ACHN (cell line): ENCODE data around the gene PLPP3.

Experiments used
- DNase-seq: peaks from one replicate; pipeline ENCODE4 v3.0.0-alpha.2; 2015
- in situ Hi-C: cut with HindIII; loops from 2 replicates; pipeline ENCODE4 v1.10.0; 2017; ENCODE audit warnings: low sequenced_read_pairs, low pct_ligation_motif_present, low pct_unique_long_range_greater_than_20kb

PLPP3 gene

DNA sequence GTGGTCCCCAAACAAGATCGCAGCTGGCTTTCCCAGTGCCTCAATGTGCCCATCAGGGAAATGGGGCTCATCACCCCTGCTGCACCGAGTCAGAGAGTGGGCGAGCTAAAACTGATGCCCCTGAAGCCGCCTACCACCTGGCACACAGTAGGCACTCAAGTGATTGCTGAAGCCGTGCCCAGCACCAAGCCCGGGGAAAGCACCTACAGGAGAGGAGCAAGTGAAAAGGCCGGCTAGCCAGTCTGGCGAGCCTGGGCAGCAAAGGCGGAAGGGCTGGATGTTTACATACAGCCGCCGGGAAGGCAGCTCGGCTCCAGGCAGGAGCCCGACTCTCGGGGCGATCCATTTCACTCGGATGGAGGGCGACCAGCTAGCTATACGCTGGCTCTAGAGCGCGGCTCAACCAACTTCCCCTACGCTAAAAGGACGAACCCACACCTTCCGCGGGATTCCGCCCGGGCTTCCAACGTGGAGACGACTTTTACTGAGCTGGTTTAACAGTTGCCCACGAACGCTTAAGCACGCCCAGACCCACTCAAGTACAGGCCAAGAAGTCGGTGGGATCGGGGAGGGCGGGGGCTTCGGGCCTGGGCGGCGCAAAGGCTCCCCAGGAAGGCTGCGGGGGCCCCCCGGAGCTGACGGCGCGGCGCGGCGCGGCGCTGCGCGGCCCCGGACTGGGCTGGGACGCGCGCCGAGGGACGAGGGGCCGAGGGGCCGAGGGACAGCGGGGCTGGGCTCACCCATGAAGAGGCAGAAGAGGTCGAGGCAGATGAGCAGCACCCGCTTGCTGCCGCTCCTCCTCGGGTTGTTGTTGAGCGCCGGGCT is 1.0 kb downstream of the PLPP3 start:
- DNase-seq: peak; percentile 30
- in situ Hi-C loops: no loop called here

DNA sequence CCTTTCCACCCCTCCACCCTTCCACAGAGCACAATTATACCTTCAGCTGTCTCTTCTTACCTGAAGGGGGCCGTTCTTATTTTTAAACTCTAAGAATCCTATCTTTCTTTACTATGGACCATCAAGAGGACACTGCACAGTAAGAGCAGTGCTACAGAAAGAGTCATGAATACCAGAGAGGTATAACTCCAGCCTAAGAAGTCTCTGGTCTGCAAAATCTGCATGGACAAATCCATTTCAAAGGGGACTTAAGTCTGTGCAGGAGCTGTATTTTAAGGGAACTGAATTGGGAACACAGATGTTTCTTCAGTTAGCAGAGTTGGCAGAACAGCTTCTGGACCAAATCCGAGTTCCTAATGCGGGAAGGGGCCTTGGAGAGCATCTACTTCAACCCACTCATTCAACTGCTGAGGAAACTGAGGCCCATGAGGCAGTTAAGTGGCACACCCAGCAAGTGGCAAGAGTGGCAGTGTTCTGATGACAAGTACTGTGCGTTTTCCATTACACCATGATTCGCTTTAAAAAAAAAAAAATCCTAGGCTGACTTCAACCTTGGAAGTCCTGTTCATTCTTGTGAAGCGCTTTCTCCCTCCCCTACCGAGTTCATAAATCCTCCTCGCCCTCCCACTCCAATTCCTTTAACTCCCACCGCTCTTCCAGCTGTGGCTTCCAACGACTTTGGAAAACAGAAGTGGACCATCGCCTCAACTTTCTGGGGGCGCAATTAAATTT is 1.8 kb downstream of the PLPP3 start:
- DNase-seq: no peak

DNA sequence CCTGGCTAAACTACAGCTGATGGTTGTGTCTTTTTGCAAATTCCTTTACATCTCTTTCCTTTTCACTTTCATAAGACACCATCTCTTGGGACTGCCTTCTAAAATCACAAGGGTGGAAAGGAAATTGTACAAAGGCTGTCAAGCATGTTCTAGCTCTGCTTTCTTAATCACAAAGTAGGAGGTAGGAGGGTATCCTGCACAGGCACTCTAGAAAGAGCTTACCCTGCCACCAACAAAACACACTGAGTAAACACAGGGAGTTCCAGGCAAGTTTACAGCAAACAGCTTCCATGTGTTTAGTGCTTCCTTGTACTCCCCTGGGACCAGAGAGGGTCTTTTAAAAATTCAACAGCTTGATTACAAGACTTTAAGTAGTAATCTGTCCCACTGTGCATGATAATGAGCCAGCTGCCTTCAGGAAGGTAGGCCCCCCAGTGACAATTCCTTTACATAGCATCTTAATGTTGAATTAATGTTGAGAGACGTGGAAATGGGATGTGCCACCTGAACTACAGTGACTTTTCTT is 2.4 kb downstream of the PLPP3 start:
- in situ Hi-C loops: no loop called here
- DNase-seq: no peak

More for the DNA sequence above, 1.8 kb downstream of the PLPP3 start:
- in situ Hi-C loops: no loop called here

DNA sequence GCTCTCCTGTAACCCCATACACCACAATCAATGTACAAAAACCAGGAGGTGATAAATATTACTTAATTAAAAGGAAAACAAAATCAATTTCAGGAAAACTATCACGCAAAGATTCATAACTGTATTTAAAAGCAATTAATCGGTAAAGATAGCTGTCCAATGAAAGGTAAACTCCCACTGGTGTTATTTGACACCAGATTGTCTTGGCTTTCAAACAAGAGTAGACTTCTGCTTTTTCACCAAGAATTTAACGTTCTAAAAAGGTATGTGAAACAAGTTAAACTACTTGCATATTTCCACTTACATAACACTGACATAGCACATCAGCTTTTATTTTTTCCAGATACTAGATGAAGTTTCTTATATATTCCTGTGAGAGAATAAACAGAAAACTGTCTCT is 3.5 kb downstream of the PLPP3 start:
- no peak for DNase-seq
- in situ Hi-C loops: no loop called here

DNA sequence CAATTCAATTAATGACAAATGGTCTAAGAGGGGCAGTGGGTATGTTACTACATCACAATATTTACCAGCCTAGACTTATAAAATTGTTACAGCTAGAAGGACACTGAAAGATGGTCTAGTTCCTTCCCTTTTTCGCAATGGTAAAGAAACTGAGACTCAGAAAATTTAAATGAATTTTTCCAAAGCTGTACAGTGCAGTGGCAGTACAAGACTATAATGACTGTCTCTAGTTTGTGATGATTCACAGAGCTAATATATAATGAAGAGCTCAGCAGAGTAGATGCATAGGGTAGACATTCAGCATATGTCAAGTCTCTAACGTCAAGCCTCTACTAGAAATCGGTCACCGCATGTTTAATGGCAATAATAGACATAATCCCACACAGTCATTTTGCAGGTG is 4.6 kb downstream of the PLPP3 start:
- in situ Hi-C loops: no loop called here

DNA sequence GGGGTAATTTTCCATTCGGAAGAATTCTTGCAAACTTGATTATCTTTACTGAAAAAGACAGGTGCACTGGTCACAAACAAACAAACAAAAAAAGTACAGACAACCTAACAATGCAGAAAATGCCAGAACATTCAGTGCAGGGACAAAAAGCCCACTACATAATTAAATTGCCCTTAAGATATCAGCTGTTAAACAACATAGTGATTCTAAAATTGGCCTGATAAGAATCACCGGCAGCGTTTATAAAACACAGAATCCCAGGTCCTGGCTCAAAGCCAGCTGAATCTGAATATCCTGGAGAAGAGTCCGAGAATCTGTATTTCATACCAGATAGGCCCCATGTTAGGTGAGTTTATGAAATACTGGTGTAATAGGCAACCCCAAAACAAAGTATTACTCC is 6.1 kb downstream of the PLPP3 start:
- no peak for DNase-seq
- in situ Hi-C loops: no loop called here

More for the DNA sequence above, 4.6 kb downstream of the PLPP3 start:
- no peak for DNase-seq

DNA sequence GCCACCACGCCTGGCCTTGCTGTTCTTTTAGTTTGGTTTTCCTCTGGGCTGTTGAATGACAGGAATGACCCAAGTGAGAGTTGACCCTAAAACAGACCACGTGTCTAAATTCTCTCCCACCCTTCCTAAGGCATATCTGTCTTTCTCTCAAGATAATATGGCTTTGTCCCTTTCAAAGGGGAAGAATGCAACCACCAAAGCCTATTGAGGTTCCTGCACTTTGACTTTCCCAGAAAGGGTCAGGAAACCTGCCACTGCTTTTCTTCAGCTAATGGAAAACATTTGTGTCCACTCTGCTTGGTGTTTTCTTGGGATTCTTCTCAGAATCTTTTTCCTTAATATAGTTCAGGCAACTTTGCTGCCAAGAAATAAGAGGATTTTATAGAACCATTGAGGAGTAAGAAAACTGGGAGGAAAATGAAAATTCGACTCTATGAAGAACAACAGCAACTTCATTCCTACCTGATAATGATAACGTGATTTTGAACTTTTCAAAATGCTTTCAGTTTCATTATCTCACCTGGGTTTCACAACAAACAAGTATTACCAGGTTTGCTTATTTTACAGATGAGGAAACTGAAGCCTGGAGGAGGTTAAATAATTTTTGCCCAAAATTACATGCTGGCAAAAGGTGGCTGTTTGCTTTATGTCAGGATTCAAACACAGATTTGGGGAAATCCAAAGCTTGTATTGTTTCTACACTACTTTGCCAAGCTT is 6.9 kb downstream of the PLPP3 start:
- no peak for DNase-seq
- in situ Hi-C loops: no loop called here

DNA sequence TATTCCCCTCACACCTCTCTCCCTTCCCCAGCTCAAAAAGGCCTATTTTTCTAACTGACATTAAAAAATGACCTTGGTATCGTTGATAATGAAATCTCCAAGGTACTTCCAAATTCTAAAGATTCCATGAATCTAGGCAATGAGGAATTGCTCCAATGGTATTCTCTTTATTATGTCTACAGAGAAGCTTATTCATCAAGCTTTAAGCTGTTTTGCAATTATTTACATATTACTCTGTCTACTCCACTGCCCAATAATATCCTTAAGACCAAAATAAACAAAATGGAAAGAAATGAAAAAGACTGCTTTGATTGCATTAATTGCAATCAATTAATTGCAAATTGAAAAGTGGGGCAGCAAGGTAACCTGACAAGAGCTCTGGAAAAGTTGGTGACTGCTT is 7.9 kb downstream of the PLPP3 start:
- no peak for DNase-seq
- in situ Hi-C loops: no loop called here

DNA sequence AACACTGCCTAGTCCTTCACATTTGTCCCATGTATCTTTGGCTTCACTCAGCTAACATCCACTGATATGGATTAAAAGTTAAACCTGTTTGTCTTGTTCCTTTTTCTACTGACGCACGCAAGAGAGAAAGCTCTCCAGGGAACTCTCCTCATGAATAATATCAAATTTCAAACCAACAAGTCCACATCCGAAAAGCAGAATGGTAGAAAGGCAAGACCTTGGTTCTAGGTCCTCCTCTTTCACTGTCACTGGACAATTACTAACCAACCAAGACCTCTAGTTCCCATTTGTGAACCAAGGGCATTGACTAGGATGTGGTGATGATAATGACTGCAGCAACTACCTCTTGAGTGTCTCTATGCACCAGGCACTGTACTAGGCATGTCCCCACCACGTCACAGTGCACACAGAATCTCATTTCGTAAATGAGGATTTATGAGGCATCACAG is 8.4 kb downstream of the PLPP3 start:
- in situ Hi-C loops: no loop called here
- no peak for DNase-seq

DNA sequence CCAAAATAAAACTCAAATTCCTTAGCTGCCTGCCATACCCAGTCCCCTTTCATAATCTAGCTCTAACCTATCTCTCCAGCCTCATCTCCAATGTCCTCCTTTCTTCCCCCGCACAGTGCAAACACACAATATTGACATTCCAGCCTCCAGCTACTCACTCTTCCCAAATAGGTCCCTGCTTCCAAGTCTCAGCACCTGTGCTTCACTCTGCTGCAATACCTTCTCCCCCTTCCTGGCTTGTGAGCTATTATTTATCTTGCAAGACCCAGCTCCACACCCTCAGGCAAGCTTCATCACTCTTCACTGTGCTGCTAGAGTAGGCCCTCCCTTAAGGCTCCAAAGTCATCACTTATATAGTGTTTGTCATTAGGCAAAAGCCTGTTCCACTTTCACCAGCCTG is 9.7 kb downstream of the PLPP3 start:
- DNase-seq: no peak
- in situ Hi-C loops: no loop called here

DNA sequence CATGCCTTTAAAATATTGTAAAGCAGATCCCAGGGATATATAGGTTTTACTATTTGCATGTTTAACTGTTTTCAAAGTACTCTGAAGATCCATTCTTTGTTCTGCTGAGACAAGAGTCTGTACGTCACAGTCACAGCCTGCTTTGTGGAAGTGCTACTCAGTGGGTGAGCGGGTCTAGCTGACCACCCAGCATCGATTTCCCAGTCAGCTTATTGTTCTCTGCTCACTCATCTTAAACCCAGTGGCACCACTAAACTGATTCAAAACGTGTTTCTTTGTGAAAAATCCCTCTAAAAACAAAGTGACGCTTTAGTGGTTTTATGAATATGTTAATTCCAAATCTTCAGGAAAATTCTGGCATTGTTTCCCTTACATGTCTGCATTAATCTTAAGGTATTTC is 12.4 kb downstream of the PLPP3 start:
- no peak for DNase-seq
- in situ Hi-C loops: no loop called here

DNA sequence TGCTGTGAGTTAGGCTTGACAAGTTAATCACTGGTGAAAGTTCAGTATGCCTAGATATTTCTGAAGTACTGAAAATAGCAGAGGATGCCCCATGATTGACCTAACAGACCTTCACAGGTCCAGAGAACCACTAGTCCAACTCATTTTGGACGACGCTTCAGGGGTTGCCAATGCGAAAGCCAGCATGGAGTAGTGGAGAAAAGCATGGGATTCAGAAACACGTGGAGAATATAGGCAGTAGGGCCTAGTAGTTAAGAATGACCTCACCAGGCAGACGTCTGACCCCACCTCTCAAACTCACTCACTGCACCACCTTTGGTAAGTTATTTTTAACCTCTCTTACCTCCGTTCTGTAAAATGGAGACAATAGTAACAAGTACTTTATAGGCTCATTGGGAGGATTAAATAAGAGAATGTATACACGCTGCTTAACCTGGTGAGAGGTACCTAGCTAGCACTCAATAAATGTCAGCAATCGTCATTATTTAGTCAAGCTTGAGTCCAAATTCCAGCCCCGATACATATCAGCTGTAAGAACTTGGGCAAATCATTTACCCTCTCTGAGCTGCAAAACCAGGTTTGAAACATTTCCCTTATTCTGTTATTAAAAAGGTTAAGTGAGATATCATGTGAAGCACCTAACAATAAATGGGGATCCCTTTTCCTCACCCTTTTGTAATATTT is 13.2 kb downstream of the PLPP3 start:
- in situ Hi-C loops: no loop called here
- DNase-seq: no peak

DNA sequence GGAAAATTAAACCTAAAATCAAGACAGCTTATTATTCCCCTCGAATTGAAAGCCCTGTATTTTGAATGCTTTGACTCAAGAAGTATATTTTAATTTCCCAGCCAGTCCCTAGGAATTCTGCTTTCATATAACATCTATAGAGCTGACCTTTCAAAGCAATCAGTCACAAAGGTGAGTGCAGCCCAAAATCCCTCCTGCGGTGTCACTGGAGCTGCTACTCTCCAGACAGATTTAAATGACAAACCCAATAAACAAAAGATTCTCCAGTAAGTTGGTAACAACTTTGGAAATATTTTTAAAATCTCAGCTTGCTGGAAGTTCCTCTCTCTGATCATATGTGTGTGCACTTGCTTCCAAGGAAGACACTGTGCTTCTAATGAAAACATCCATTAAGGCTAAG is 14.7 kb downstream of the PLPP3 start:
- in situ Hi-C loops: no loop called here
- DNase-seq: no peak

DNA sequence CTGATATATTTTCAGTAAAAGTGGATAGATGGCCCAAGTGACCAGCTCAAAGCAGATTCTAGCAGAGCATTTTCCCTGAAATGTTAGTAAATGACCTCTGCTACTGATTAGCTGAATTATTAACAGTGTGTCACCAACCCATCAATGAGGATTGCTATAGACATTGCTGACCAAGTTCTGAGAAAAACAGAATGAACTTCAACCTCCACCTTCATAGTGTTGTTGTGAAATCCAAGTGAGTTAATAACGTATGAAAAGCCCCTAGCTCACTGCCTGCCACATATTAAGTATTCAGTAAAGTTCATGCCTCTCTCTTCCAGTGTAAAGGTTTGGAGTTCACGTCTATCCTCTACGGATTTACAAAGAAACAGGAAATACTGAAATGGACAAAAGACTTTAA is 15.8 kb downstream of the PLPP3 start:
- no peak for DNase-seq
- in situ Hi-C loops: no loop called here

DNA sequence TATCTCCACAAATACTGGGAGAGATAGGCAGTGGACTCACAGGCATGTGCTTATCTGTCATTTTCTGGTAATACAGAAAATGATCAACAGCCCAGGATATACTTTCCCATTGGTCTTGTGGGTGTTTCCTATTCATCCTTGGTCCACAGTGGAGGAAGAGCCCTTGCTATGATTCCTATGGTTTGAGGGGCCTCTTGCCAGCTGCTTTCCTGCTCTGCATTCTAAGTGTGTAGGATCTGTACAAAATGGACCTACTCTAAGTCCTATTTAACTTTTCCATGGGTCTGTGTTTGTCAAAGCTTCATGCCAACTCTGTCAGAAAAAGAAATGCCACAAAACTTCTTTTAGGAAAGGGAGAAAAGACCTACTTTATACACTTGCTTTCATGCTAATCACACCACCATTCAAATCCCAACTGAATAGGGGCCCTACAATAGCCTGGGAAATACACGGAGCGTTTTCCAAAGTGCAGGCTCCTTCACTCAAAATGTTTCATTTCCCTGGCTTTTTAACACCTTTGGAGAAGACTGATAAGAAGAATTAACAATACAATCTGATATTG is 16.4 kb downstream of the PLPP3 start:
- no peak for DNase-seq
- in situ Hi-C loops: no loop called here

DNA sequence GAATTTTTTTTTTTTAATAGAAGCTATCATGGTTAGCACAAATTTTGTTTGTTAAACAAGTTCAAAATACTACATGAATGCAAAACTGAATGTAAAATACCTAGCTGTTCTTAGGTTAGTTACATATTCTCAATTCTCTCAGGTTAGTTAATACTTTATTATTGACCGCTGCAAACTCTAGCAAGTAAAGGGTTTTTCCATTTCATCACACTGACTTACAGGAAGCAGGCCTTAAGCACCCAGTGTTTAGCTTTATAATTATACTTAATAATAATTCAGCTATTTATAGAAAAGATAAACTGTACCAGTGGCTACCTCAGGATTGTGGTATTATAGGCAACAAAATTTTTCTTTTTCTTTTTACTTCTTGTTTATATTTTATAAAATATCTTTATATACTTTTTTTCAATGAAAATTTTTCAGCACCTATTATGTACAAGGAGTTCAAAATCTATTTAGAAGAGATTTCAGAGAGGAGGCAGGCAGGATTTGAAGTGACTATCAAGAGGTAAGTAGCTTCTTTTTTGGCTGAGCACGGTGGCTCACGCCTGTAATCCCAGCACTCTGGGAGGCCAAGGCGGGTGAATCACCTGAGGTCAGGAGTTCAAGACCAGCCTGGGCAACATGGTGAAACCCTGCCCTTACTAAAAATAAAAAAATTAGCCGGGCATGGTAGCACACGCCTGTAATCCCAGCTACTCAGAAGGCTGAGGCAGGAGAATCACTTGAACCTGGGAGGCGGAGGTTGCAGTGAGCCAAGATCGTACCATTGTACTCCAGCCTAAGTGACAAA is 17.9 kb downstream of the PLPP3 start:
- DNase-seq: no peak
- in situ Hi-C loops: no loop called here

DNA sequence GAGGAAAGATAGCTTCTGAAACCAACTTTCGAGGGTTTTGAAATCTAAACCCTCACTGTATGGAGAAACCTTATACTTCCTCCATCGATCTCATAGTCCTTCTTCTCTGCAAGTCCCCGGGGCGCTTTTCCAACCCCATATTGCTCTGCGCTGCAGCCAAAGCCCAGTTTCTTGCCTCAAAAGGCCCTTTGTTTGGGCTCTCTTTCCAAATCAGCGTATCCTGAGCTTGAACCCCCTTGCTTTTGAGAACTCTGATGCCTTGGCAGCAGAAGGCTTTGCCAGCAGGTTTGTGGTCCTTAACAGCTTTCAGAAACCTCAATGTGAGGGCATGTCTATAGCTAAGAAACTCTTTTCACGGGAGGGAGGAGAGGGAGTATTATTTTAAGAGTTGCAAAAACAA is 21.6 kb downstream of the PLPP3 start:
- in situ Hi-C loops: no loop called here
- no peak for DNase-seq

DNA sequence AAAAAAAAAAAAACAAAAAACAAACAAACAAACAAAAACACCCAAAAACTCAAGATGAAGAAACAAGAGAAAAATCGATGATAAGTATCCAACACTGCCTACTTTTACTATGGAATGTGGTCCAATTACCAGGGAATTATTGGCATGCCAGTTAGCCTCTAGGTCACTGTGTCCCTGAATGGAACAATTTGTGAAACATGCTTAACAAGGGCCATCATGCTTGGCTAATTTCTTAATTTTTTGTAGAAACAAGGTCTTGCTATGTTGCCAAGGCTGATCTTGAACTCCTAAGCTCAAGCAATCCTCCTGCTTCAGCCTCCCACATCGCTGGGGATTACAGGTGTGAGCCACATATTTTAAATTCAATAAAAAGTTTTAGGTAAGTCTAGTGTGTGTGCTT is 23.9 kb downstream of the PLPP3 start:
- in situ Hi-C loops: no loop called here

More for the DNA sequence above, 23.9 kb downstream of the PLPP3 start:
- DNase-seq: no peak
